Coronary artery (tissue), 2 donors: ENCODE data around the gene UAP1L1.

Experiments used
- DNase-seq: peaks from one replicate; pipeline ENCODE4 v3.0.0-alpha.2; 2017; ENCODE audit warnings: low spot score
- H3K27ac ChIP-seq, 2 donors: fragments of 200-600 bp; sonication (generic); one replicate each; pipeline ENCODE4 v1.5.1; 2016 to 2019
- H3K4me3 ChIP-seq: fragments of 200-600 bp; sonication (generic); 2 replicates; pipeline ENCODE4 v1.5.1; 2016; ENCODE audit warnings: mild to moderate bottlenecking, moderate library complexity
- CTCF ChIP-seq: fragments of 200-600 bp; sonication (generic); IDR thresholded peaks from one replicate; pipeline ENCODE4 v1.5.1; 2019; ENCODE audit warnings: antibody characterized with exemption

Gene UAP1L1

GRCh38 chr9:137107312-137107921 is 30.1 kb downstream of the UAP1L1 start:
- no peak for DNase-seq
- H3K27ac ChIP-seq = no peak overlapping the region

GRCh38 chr9:137107982-137108381 is 30.7 kb downstream of the UAP1L1 start:
- Histone ChIP-seq H3K27ac (no peak overlapping the region), H3K4me3 (no peak overlapping the region)
- TF ChIP-seq CTCF = no peak
- DNase-seq = no peak

More at GRCh38 chr9:137107312-137107921, 30.1 kb downstream of the UAP1L1 start:
- no peak overlapping the region for H3K4me3 ChIP-seq
- no peak for TF ChIP-seq CTCF

GRCh38 chr9:137108608-137109249 is 31.4 kb downstream of the UAP1L1 start:
- DNase-seq = no peak
- no peak overlapping the region for H3K4me3 ChIP-seq
- TF ChIP-seq CTCF = no peak

GRCh38 chr9:137109250-137110146 is 32.2 kb downstream of the UAP1L1 start:
- no peak for DNase-seq

More at GRCh38 chr9:137108608-137109249, 31.4 kb downstream of the UAP1L1 start:
- H3K27ac ChIP-seq = no peak overlapping the region

GRCh38 chr9:137110147-137110910 is 33.0 kb downstream of the UAP1L1 start:
- H3K4me3 ChIP-seq = no peak overlapping the region
- DNase-seq = no peak
- no peak overlapping the region for H3K27ac ChIP-seq
- no peak for TF ChIP-seq CTCF

More at GRCh38 chr9:137109250-137110146, 32.2 kb downstream of the UAP1L1 start:
- no peak for TF ChIP-seq CTCF
- H3K27ac ChIP-seq = no peak overlapping the region
- H3K4me3 ChIP-seq = no peak overlapping the region

- H3K27ac ChIP-seq = no peak overlapping the region
- H3K4me3 ChIP-seq = no peak overlapping the region
- TF ChIP-seq CTCF = no peak
- DNase-seq = no peak
Observed at GRCh38 chr9:137110911-137111787, 33.8 kb downstream of the UAP1L1 start.
